HTERT RPE-1 (cell line): ENCODE data around the gene EPAS1.

Source experiments
- in situ Hi-C: fragments of 300-500 bp; cut with MboI; formaldehyde crosslinking; loops from 4 replicates; pipeline ENCODE4 v1.14.3; 2020; ENCODE audit warnings: low sequenced_read_pairs

The EPAS1 gene

DNA sequence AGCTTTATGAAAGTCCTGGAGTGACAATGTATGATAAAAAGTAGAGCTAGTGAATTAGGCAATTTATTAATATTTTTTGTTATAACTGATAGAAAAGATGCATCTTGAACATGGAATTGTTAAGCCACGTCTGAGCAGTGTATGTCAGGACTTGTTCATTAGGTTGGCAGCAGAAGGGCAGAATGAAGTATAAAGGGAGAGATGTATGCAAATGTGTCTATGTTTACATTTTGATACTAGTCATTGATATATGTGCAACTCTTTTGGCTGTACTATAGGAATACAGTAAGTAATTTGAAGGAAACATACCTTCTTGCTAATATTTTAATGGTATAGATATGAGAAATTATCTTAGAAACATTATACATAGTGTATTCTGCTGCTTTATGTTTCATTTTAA lies 133.2 kb downstream of the EPAS1 start:
- in situ Hi-C loops, result no loop called here

DNA sequence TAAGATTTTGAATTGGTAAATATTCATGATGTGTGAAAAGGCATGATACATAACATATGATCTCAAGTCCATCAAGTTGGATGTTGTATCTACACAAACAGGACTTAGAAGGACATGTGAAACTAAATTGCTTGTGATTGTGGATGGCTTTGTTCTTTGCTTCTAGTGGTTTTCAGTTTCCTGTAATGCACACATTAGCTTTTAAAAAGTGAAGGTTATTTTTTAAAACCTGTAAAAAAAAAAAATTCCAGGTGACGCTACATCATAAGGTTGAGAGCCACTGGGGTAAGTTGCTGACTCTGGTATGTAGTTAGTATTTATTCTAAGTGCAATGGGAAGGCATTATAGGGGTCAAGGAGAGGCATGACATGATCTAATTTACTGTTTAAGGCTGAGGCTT lies 133.8 kb downstream of the EPAS1 start:
- in situ Hi-C loops, result no loop called here

DNA sequence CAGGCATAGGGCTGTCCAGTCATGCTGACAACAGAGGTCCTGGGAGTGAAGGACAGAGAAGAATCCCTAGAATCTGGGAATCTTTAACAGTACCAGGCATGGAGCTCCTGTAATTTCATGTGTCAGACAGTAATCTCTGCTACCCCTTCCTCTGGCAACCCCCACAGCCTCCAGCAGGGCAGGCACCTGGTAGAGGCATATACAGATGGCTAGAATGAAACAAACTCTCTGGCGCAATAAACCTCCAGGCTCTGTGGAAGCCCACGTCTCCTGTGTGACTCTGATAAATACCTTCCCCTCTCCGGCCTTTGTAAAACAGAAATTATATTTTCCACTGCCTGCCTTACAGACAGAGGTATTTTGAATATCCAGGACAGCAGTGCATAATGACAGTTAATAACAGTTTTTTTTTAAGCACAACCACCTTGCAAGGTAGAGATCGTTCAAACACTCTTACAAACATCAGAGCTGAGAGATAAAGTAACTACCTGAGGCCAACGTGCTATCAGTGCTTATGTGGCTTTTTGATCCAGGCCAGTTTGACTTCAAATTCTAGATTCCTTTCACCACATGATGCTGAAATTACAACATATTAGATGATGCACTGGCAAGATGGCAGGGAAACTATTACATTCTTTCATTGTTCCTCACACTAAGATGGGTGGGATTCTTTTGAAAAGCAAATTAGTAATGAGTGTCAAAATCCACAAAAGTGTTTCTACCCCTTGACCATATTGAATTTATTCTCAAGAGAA lies 134.5 kb downstream of the EPAS1 start:
- in situ Hi-C loops, result no loop called here

DNA sequence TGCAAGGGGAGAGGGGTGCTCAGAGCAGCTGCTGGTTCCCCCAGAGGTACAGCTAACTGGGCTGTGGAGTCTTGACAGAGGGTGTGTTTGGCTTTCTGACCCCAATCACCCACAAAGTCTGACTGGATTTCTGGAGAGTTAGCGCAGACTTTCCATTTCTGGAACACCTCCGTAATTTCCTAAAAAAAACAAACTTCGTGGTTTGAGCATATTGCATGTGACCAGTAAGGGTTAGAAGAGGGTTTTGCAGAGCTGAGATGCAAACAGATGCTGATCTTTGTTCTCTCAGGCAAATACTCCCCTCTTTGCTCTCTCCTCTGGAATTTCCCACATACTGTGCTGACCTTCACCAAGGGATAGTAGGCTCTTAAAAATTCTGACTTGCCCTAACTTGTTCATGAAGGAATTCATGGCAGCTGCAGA lies 137.7 kb downstream of the EPAS1 start:
- in situ Hi-C loops, result no loop called here

DNA sequence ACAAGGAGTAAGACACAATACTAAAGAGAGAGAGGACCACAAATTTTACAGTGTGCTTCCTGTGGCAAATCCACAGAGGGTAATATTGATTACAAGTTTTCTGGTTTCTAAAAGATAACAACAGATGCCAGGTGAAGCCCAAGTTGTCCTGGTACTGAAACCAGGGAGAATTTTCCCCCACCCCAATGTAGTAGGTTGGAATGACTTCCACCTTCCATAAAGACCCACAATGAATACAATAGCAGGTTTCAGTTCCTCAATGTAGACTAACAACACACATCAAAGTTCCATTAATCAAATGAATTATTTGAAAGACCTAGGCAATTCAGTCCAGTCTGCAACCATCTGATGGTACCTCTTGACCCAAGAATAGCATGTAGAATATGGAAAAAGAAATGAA lies 138.1 kb downstream of the EPAS1 start:
- in situ Hi-C loops, result no loop called here

DNA sequence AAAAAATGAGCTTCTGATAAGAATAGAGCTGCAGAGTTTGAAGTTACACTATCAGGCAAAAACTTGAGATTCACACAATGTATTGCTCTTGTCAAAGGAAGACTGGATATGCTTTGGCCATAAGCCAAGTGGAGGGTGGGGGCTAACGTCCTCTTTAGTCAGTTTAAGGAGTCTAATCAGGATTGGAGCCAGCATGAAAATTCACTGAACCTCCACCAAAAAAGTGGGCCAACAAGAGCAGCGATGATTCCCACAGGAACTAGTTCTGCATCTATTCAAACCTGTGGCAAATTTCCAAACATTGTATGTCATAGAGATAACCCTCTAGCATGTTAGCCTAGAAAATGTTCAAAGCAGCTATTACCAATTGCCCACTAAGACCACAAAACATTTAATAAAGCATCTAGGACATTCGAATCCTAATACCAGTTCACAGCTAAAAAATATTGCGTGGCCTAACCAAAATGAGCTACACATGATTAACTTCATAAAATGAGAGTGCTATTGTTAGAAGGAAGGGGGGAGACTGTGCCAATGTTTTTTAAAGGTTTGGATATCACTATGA lies 138.7 kb downstream of the EPAS1 start:
- in situ Hi-C loops, result no loop called here
